ENCODE results near the gene JADE1. TPM values are rescaled to one million over a fixed set of nuclear protein-coding genes. Genes with fewer than 3 reads are reported as not detected.

JADE1 gene
- total and polyA plus RNA-seq, 9 of the 15 experiments (the other 6 are each of a cell fraction or from before 2014, with no cell fraction given) = 8.3 to 37.9 (median 24.4) TPM

GRCh38 chr4:128850252-128850651 is 40.8 kb downstream of the JADE1 start:
- no peak overlapping the region for H3K9ac ChIP-seq (ENCODE audit: insufficient read depth in 1 of 2, low read depth in 2 of 2, low read length in 2 of 2)
- intact Hi-C loops (cut with micrococcal nuclease) (no loop called here), in situ Hi-C loops (cut with MboI) (loop anchor here (25.0 kb wide), 1 partner anchor 663 kb away; no protein-coding TSS in a partner anchor)
- 85% methylated on average over 3 of the region's 4 CpGs for WGBS (ENCODE audit: insufficient coverage, low coverage, missing lambda C conversion rate)
- H3K9me1 ChIP-seq (ENCODE audit: control insufficient read depth, insufficient read depth, low read length) = no peaks in the 10 kb centered on the region
- H3K4me2 ChIP-seq (ENCODE audit: insufficient read depth, low read length) = no peak overlapping the region
- ChIA-PET POLR2A (interaction anchor here (0.7 kb wide), 1 partner anchor 172 kb away, joined by 3 read pairs; no protein-coding TSS in a partner anchor), CTCF (ENCODE audit: low intra/inter-chr PET ratio) (no interaction called here)
- TF ChIP-seq LCOR (CRISPR knock-in tag; IDR thresholded peaks at IDR 0.05) (no peak), MTA3 (IDR thresholded peaks at IDR 0.05; ENCODE audit: borderline replicate concordance) (no peak), ARID4B (CRISPR knock-in tag; IDR thresholded peaks at IDR 0.05) (no peak), KLF1 (tag; IDR thresholded peaks at IDR 0.05) (no peak), EP300 (IDR thresholded peaks at IDR 0.05; ENCODE audit: low read length) (no peak), ADNP (tag; IDR thresholded peaks at IDR 0.05) (no peak), IRF2 (CRISPR knock-in tag; IDR thresholded peaks at IDR 0.05) (no peak), ATF7 (IDR thresholded peaks at IDR 0.05) (no peak), CGGBP1 (CRISPR knock-in tag; IDR thresholded peaks at IDR 0.05) (no peak), CBFA2T2 (conservative IDR thresholded peaks at IDR 0.05) (no peak), SFPQ (IDR thresholded peaks at IDR 0.05; ENCODE audit: low read depth, low read length) (no peak), ZNF696 (CRISPR knock-in tag; conservative IDR thresholded peaks at IDR 0.05) (no peak), PHF8 (IDR thresholded peaks at IDR 0.05; ENCODE audit: borderline replicate concordance, low read length) (no peak), PRMT5 (CRISPR knock-in tag; IDR thresholded peaks at IDR 0.05) (no peak)
- H3K27ac ChIP-seq (ENCODE audit: extremely low read depth, low read depth, low read length) = no peak overlapping the region
- H3K79me2 ChIP-seq (ENCODE audit: control insufficient read depth, insufficient read depth, low read length) = peaks cover 8% of the 10 kb centered on the region
- H3K4me1 ChIP-seq (replicated peaks in 1 of 2; ENCODE audit: control insufficient read depth in 2 of 2, insufficient read depth in 2 of 2, low read length in 2 of 2) = no peaks in the 10 kb centered on the region
- DNase-seq (ENCODE audit: extremely low read depth in 1 of 4, low spot score in 3 of 4) (no peak), FAIRE-seq (no peak), ATAC-seq (no peak)
- H2AFZ ChIP-seq (ENCODE audit: low read depth, low read length) = no peak overlapping the region
- no peaks in the 10 kb centered on the region for H4K20me1 ChIP-seq (replicated peaks; ENCODE audit: control insufficient read depth, insufficient read depth, low read length)
- H3K36me3 ChIP-seq (ENCODE audit: control insufficient read depth, insufficient read depth, low read length) = peaks cover 97% of the 10 kb centered on the region
- BruUV-seq (replicated peaks) = no TSS peak
- H3K9me3 ChIP-seq (replicated peaks; ENCODE audit: control insufficient read depth, insufficient read depth, low read depth, low read length) = no peaks in the 10 kb centered on the region
- H3K4me3 ChIP-seq = no peak overlapping the region
- H3K27me3 ChIP-seq (ENCODE audit: control insufficient read depth in 2 of 2, insufficient read depth in 2 of 2, low read length in 2 of 2) = no peaks in the 10 kb centered on the region

Measured in K562 (cell line).